GM19395 (cell line): ENCODE results near the gene SLC6A6.

ENCODE experiments used
- ATAC-seq: cut with Tn5 transposase; IDR thresholded peaks from one replicate; pipeline ENCODE4 v1.9.1; 2021; ENCODE audit warnings: mild to moderate bottlenecking, moderate library complexity; ENCODE audit not compliant: unreplicated experiment

Gene SLC6A6

DNA sequence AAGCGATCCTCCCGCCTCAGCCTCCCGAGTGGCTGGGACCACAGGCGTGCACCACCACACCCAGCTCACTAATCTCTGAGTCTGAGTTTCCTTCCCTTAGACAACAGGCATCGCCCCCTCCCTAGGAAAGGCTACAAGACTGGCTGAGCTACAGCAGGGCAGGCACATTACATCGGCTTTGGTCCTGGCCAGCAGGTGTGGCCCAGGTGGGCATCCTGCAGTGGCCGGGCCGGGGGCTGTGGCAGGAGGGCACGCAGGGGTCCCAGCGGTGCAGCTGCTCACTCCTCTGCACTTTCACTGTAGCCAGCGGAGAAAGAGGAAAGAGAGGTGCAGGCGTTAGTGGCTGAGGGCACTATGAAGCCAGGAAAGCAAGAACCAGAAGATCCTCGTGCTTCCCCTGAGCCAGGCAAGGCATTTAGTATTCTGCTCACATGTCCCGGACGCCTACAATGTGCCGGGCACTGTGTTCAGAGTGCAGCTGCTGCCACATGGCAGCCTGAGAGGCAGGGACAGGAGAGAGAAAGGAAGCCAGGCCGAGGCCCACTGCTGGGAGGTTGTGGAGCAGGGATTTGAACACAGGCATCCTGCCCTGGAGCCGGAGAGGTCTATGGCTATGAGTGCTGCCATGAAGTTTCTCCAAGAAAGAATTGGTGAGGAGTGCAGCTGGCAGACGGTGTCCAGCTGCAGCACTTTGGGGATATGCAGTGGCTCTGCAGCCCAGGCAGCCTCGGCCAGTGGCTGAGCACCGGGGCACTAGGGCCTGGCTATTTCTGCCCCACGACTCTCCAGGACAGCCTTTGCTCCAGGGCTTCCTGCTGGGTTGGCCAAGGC, 115.4 kb downstream of the SLC6A6 start:
- no peak for ATAC-seq

DNA sequence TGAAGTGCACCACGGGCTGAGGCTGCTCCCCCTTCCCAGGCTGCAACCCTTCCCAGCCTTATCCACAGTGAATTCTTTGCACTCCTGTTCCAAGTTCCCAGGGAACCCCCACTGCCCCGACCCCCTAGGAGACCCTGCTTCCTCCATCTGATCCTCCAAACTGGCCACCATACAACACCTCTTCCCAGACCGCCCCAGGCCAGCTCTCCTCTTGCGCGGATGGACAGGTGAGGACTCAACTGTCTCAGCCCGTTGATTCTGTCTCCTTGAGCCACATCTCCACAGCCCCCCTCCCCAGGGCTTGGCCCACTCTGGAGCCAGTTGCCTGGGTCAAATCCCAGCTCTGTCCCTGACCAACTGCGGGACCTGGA, 116.0 kb downstream of the SLC6A6 start:
- no peak for ATAC-seq

DNA sequence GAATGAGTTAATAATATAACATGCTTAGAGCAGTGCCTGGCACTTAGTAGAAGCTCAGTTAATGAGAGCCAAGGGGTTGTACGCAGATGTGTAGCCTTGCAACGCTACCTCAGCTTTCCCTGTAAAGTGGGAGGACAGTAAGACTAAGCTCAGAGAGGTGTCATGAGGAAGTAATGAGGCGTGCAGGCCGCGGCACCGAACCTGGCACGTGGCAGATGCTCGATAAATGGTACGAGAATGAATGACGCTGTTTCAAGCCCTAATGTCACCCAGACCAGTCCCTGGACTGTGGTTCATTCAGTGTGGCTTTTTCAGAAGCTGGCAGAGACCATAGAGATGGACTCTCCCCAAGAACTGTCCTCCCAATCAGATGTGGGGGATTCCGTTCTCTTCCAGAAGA, 116.5 kb downstream of the SLC6A6 start:
- ATAC-seq = no peak

DNA sequence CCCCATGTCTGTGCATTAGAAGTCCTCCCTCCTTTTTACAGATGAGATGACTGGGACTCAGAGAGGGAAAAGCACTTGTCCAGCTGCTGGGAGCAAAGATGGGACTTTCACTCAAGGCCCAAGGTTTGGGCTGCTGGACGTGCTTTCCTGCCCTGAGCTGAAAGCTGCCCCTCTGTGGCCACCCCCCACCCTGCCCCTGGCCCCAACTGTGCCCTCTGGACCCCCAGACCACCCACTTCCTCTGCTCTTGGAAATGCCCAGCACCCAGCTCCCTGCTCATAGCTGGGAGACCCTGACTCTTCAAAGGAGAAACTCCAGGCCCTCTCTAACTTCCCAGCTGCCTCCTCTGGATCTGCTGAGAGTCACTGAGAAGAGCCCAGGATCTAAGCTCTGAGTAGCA, 117.0 kb downstream of the SLC6A6 start:
- ATAC-seq = no peak

DNA sequence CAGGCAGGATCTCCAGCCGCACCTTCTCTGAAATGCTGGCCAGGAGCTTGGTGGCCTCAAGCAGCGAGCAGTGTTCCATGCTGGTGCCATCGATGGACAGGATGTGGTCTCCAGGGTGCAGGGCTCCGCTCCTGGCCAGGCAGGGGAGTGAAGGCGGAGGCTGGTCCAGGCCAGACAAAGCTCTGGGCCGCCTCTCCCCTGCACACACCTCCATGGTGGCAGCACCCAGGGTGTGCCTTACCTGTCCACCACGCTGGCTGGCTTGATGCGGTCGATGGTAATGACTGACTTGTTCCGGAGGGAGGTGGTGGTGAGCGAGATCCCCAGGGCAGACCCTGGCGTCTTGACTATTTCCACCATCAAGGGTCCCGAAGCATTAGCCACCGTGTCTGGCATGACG, 117.7 kb downstream of the SLC6A6 start:
- ATAC-seq = no peak

DNA sequence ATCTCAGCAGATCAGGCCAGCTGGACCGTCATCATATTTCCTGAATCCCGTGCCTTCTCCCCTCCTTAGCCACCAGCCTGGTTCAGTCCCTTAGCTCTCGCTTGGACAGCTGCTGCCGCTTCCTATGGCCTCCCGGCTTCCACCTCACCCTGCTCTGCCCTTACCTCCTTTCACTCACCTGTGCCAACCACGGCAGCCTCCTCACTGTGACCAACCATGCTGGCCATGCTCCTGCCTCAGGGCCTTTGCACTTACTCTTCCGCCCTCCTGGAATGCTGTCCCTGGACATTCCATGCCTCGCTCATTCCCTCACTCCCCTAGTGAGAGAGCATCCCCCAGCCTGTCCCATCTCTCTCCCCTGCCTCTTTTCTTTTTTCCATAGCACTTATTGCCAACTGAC, 118.6 kb downstream of the SLC6A6 start:
- ATAC-seq = no peak

DNA sequence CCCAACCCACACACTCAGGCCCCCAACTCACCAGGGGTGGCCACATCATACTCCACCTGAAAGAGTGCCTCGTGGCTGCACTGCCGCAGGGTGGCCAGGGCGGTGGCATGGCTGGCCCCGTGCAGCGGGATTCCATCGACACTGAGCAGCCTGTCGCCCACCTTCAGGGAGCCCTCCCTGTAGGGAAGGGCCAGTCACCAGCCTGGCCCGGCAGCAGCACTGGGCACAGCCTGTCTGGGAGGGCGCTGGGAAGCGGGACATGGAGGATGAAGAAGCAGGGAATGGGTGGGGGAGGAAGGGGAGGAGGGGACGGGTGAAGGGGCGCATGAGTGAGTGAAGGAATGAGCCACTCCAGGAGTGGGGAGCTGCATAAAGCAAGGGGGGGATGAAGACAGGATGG, 119.2 kb downstream of the SLC6A6 start:
- ATAC-seq = no peak

DNA sequence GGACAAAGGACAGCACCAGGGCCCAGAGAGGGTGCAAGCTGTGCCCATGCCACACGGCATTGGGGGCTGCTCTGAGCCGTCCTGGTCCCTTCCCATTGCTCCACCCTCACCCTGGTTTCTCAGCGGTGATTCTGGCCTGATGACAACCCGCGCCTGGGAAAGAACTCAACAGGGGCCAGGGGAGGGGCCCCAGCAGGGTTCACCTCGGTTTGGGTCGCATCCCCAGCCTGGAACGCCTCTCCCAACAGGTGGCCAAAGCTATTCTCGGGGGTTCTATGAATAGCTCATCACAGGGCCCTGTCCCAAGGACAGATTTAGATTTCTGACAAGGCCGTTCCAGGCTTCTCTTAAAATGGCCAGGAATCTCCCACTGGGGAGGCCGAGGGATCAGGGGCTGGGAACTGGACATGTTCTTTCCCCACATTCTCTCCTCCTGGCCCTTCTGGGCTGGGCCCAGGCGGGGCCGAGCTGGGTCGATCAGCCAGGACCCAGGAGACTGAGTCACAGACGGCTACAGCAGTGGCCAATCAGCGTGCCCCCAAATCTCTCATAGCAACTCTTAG, 119.8 kb downstream of the SLC6A6 start:
- no peak for ATAC-seq

DNA sequence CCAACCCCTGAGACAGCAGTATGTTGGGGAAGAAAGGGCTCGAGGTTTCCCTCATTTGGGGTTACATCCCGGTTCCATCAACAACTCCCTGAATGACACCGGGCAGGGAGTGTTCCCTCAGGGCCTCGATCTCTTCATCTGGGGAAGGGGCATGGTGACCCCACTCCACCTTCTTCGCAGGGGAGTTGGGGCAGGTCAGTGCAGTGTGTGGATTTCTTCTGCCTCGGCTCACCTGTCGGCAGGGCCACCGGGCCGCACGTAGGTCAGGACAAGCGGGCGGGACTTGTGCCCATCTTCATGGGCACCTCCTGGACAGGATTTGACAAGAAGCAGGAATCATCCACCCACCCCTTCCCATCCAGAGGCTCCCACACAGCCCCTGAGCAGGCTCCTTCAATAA, 120.4 kb downstream of the SLC6A6 start:
- ATAC-seq = no peak

DNA sequence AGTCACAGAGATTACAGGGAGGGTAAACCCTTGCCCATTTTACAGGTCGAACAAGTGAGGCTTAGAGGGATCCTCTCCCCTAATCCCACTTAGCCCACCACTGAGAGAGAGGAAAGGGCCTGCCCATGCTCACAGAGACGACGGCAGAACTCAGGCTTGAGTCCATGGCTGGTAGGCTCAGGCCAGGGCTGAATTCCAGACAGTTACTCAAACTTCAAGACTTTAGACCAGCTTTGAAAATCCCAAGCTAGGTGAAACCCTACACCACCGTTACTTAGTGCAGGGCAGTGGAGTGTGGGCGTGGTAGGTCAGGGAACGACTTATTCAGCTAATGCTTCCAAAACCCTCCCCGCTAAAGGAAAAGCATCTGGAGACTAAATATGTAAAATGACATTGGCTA, 121.4 kb downstream of the SLC6A6 start:
- ATAC-seq = no peak

DNA sequence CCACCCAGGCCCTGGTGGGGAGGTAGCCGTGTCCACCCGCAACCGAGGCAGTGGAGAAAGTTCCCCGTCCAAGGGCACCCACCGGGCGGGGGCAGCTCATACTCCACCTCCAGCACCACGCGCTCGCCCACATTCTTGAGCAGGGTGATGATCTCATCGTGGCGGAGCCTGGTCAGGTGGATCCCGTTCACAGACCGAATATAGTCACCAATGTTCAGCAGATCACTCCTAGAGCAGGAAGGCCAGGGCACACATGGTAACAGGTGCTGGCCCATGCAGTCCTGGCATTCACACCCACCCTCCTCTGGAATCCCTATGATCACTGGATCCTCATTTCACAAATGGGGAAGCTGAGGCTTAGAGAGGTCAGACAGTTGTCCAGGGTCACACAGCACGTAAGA, 121.9 kb downstream of the SLC6A6 start:
- ATAC-seq = no peak

DNA sequence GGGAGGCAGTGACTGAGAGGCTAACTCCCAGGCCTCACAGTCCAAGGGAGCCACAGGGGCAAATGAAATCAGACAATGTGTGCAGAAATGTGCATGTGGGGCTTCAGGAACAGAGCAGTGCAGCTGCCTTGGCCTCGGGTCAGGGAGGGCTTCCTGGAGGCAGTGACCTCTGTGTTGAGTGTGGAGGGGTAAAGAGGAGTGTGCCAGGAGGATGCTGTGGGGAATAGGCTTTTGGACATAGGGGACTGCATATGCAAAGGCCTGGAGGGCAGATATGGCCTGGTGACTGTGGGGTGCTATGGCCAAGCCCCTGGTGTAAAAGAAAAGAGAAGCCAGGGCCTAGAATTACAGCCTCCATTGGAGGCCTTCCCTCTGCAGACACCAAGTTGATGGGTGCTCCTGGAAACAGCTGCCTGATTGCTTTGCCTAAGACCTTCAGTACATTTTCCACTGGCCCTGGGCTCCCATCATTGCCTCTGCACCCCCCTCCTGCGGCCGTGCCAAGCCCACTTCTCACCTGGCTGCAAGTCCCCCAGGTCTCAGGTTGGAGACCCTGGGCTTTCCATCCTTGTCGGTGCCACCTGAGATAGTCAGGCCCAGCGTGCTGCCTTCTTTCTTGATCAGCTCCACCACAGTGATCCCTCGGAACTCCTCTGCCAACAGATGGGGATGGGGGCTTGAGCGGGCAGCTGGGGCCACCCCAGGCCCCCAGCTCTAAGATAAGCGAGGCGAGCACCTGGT, 122.7 kb downstream of the SLC6A6 start:
- ATAC-seq = no peak

DNA sequence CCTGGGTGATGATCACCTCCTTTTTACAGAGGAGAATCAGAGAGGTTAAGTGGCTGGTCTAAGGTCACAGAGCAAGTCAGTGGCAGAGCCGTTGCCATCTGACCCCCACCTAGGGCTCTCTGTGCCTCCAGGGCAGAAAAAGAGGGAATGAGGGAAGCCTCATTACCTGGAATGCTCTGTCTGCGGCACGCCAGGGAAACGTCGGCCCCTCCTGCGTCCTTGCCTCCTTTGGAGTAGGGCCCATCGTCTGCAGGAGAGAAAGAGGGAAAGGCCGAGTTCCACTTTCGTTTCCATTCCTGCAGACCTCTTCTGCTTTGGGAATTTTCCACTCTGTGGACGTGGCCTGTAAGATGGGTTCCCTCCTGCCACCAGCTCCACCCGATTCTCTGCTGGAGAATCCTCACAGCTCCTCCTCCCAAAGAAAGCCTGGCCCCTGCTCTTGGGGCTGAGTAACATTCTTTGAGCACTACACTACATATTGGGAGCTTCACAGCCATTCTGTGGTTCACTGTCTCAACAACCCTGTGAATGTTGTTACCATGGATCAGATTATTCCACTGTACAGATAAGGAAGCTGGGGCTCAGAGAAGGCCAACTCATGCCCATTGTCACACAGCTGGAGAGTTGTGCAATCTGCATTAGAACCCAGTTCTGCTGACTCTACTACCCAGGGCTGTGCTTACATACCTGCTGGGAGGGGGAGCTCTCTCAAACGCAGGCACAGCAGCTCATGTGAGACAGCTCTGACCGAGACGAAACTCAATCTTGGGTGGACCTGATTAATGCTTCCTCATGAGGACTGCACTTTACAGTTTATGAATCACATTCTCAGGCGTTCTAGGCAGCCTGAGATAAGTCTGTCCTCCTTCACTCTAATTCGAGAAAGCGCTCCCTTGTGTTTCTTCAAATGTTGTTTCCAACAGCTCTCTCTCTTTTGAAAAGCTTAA, 123.6 kb downstream of the SLC6A6 start:
- no peak for ATAC-seq

DNA sequence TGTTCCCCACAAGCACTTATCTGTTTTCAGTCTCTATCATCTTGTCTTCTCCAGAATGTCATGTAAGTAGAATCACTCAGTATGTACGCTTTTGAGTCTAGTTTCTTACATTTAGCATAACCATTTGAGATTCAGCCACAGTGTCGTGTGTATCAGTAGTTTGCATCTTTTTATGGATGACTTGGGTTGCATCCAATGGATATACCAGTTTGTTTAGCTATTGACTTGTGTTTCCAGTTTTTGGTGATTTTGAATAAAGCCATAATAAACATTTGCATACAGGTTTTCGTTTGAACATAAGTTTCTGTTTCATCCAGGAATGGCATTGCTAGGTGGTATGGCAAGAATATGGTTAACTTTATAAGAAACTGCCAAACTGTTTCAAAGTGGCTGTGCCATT, 125.7 kb downstream of the SLC6A6 start:
- ATAC-seq = no peak

DNA sequence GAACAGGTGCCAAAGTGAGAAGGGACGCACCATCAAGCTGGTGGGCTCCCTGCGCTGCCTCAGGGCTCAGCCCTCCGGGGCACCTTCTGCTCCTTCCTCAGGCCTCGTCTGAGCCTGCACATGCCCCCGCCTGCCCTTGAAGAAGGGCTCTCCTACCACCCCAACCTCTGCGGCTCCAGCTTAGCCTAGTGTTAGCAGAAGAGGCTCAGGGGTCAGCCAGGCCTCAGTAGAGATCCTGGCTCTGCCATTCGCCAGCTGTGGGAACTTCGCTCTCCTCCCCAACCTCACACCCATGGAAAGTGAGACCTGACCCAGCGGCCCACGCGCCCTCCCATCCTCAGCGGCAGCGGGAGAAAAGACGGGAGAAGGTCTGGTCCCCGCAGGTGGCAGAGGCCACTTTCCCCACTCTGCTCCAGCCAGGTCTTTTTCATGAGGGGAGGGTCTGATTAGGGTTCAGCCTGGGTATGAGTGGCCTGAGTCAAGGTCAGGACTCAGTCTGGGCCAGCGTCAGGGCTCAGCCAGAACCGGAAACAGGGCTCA, 129.5 kb downstream of the SLC6A6 start:
- no peak for ATAC-seq

DNA sequence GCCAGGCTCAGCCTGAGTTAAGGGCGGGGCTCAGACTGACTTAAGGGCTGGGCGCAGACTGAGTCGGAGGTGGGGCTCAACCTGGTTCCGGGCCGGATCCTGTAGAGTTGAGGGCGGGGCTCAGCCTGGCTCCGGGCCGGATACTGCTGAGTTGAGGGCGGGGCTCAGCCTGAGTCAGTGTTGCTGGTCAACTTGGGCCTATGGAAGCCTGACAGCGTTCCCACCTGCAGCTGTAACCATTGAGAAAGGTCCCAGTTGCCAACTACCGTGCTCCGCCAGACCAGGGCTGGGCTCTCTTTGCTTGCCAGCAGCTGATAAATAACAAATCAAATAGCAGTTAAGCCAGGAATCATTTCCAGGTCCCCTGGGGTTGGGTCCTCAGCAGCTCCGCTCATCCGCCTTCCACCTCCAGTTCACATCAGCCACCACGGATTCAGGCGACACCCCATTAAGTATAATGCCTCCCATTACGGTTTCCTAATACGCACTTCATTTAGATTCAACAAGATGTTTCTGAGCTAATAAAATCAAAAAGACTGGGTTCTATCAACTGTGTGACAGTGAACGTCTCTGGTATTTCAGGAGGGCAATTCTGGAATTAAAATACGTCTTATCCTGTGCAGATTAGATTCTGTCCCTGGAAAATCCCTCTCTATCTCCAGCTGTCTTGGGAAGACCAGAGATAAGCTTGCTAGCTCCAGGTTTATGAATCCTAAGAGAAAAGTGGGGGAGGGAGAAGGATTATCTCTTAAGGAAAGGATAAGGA, 130.5 kb downstream of the SLC6A6 start:
- ATAC-seq = no peak

DNA sequence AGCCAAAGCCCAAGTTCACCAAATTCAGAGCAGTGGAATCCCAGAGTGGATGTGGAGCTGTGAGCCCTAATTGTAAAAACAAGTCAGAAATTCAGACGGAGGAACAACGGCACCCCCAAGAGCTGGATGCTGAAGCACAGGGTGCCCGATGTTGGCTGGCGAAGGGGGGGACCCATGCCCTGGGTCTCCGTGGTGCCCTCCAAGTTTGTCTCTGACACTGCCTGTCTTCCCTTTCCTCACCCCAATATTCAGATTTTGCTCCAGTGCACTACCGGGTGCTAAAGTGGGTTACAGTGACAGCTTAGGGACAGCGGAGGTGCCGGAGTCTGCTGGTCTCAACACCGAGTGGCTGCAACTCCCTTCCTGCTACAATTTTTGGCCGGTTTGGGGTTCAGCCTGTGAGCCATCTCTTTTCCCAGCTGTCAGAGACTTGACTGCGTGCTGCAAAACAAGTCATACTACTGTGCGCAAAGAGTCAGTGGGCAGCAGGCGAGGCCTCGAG, 131.1 kb downstream of the SLC6A6 start:
- ATAC-seq = no peak

DNA sequence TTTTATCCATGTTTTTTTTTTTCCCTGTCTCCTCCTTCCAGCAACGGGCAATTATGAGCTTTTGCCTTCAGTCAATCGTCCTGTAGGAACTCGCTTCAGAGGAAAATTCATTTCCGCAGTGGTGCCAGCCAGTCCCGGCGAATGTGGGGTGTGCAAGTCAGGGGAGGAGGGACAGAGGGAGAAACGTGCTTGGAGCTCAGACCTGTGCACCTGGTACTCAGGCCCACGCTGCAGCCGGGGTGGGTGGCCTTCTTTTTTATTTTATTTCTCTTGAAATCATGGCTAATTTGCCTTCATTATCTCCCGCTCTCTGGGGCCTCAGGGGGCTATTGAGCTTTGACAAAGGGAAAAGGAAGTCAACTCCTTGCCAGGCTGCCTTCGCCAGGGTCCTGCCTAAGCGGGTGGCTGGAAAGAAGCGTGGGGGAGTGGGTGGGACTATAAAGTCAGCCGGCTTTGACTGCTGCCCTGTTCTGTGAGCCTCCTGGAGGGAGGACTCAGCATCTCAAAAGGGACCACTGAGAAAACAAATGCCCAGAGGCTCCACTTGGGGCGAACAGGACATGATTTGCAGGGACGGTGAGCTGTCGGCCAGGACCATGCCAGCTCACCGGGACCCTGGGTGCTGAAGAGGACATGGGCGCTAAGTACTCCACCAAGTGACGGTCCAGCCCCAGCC, 132.2 kb downstream of the SLC6A6 start:
- ATAC-seq = no peak

DNA sequence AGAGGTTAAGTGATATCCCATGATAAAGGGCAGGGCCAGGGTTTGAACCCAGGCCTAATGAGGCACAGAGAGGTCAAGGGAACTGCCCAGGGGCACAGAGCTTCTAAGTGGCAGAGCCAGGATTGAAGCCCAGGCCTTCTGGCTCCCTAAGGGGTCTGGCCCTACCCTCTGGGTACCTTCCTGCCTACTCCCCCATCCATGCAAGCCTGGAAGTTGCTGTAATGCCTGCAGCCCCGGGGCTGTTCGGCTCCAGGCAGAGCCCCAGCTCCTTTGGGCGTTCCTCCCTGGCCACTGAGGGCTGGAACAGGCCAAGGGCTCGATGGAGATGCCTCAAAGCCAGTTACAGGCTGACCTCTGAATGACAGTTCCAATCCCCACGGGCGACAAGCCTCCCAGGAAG, 133.2 kb downstream of the SLC6A6 start:
- ATAC-seq = no peak
